NB4 (cell line): ENCODE measurements around the gene C22orf31.

Experiments
- DNase-seq: peaks from one replicate; pipeline ENCODE4 v3.0.0; 2010; ENCODE audit warnings: low read depth
- H3K4me3 ChIP-seq: one replicate; pipeline ENCODE4 v1.5.1; 2011; ENCODE audit warnings: mild to moderate bottlenecking, low read depth, low read length, moderate library complexity
- CTCF ChIP-seq: IDR thresholded peaks from one replicate; pipeline ENCODE4 v1.5.1; 2012; ENCODE audit warnings: low read depth, low read length
- MAX ChIP-seq: IDR thresholded peaks from 2 replicates; pipeline ENCODE4 v1.6.1; 2011; ENCODE audit warnings: low read depth, low read length
- MYC ChIP-seq: IDR thresholded peaks from 2 replicates; pipeline ENCODE4 v1.6.1; 2011; ENCODE audit warnings: low read depth, low read length
- POLR2A ChIP-seq: IDR thresholded peaks from 2 replicates; pipeline ENCODE4 v1.6.1; 2011; ENCODE audit warnings: mild to moderate bottlenecking; ENCODE audit not compliant: insufficient read length; ENCODE audit errors: extremely low read depth

C22orf31 gene

GRCh38 chr22:29093501-29094300 lies 32.1 kb upstream of the C22orf31 start:
- no peak for DNase-seq
- TF ChIP-seq POLR2A (no peak), CTCF (no peak)
- no peak overlapping the region for H3K4me3 ChIP-seq

- no peak overlapping the region for H3K4me3 ChIP-seq
- no peak for TF ChIP-seq MAX
- no peak for TF ChIP-seq MYC
- TF ChIP-seq CTCF = no peak
- no peak for TF ChIP-seq POLR2A
- DNase-seq = no peak
Measured at GRCh38 chr22:29093030-29093429, 31.4 kb upstream of the C22orf31 start.

GRCh38 chr22:29092243-29092642 lies 30.6 kb upstream of the C22orf31 start:
- TF ChIP-seq MAX = no peak
- no peak for TF ChIP-seq MYC
- no peak for TF ChIP-seq POLR2A
- TF ChIP-seq CTCF = no peak
- no peak overlapping the region for H3K4me3 ChIP-seq
- DNase-seq = no peak

GRCh38 chr22:29090039-29090438 lies 28.4 kb upstream of the C22orf31 start:
- no peak overlapping the region for H3K4me3 ChIP-seq
- DNase-seq = no peak
- TF ChIP-seq MYC = no peak
- no peak for TF ChIP-seq CTCF
- no peak for TF ChIP-seq MAX
- TF ChIP-seq POLR2A = no peak

- TF ChIP-seq MAX (no peak), CTCF (no peak), MYC (no peak), POLR2A (no peak)
- no peak overlapping the region for H3K4me3 ChIP-seq
- DNase-seq = no peak
Measured at GRCh38 chr22:29089507-29089906, 27.9 kb upstream of the C22orf31 start.

GRCh38 chr22:29088809-29089208 lies 27.2 kb upstream of the C22orf31 start:
- TF ChIP-seq CTCF = no peak
- no peak for DNase-seq

More at GRCh38 chr22:29088809-29089208, 27.2 kb upstream of the C22orf31 start:
- no peak overlapping the region for H3K4me3 ChIP-seq
